Measurements from ENCODE around the gene RIMBP2. TPM values are rescaled to one million over a fixed set of nuclear protein-coding genes. Genes with fewer than 3 reads are reported as not detected.

The RIMBP2 gene
- total RNA-seq, 6 experiments from 2014 or later = not detected

GRCh38 chr12:130351326-130351725 is 364.8 kb downstream of the RIMBP2 start:
- peaks cover 46% of the 10 kb centered on the region for H3K9me3 Mint-ChIP-seq
- H3K27me3 Mint-ChIP-seq (ENCODE audit: insufficient read depth) = no peaks in the 10 kb centered on the region
- no peak overlapping the region for H3K4me3 Mint-ChIP-seq
- no peak for DNase-seq
- no peak overlapping the region for H3K27ac Mint-ChIP-seq
- peaks cover 11% of the 10 kb centered on the region; the same call in 1 of the 2 replicates for H3K36me3 Mint-ChIP-seq (ENCODE audit: low read depth)
- no peaks in the 10 kb centered on the region for H3K4me1 Mint-ChIP-seq (ENCODE audit: low read depth)
- TF ChIP-seq CTCF (IDR thresholded peaks at IDR 0.05) = no peak

- Mint-ChIP-seq H3K4me1 (ENCODE audit: low read depth) (no peaks in the 10 kb centered on the region), H3K36me3 (ENCODE audit: low read depth) (peaks cover 11% of the 10 kb centered on the region; the same call in 1 of the 2 replicates), H3K4me3 (no peak overlapping the region), H3K27ac (no peak overlapping the region), H3K27me3 (ENCODE audit: insufficient read depth) (no peaks in the 10 kb centered on the region), H3K9me3 (peaks cover 46% of the 10 kb centered on the region)
- DNase-seq = no peak
- no peak for TF ChIP-seq CTCF (IDR thresholded peaks at IDR 0.05)
Measured at GRCh38 chr12:130350715-130351114, 365.4 kb downstream of the RIMBP2 start.

GRCh38 chr12:130347588-130347987 is 368.5 kb downstream of the RIMBP2 start:
- H3K27me3 Mint-ChIP-seq (ENCODE audit: insufficient read depth) = no peaks in the 10 kb centered on the region
- DNase-seq = no peak
- H3K27ac Mint-ChIP-seq = no peak overlapping the region
- H3K4me1 Mint-ChIP-seq (ENCODE audit: low read depth) = no peaks in the 10 kb centered on the region
- H3K36me3 Mint-ChIP-seq (ENCODE audit: low read depth) = peaks cover 4% of the 10 kb centered on the region; the same call in 1 of the 2 replicates
- no peak overlapping the region for H3K4me3 Mint-ChIP-seq
- TF ChIP-seq CTCF (IDR thresholded peaks at IDR 0.05) = no peak
- peaks cover 42% of the 10 kb centered on the region for H3K9me3 Mint-ChIP-seq

Other genes starting within 250 kb of the RIMBP2 start
- 10 to 100 TPM; 31.4 to 39.4 (median 34.5) TPM for gene STX2, start 123.0 kb upstream of the RIMBP2 start, total RNA-seq (2021; fragmentation: NEBNext Ultra II Directional; extraction: Animal tissue kit (Norgen Biotek cat#: 25700))
- gene RAN, start 155.8 kb upstream of the RIMBP2 start, total RNA-seq (2021; fragmentation: NEBNext Ultra II Directional; extraction: Animal tissue kit (Norgen Biotek cat#: 25700)) = 1,000 to 10,000 TPM; 1,033 to 1,278 (median 1,071) TPM
- not detected for gene ADGRD1, start 237.6 kb upstream of the RIMBP2 start, total RNA-seq (2021; fragmentation: NEBNext Ultra II Directional; extraction: Animal tissue kit (Norgen Biotek cat#: 25700))

All from HFFc6 (cell line).